AG09309 (cell line): ENCODE measurements around the gene SEC22A.

Experiments
- DNase-seq: peaks from one replicate; pipeline ENCODE4 v3.0.0-alpha.2; 2010; ENCODE audit warnings: low read depth
- H3K4me3 ChIP-seq: 2 replicates; pipeline ENCODE4 v1.5.1; 2011; ENCODE audit warnings: mild to moderate bottlenecking, low read depth, low read length, moderate library complexity; ENCODE audit not compliant: control insufficient read depth
- TF ChIP-seq, protein P1 (sequence below): IDR thresholded peaks from 2 replicates; pipeline ENCODE4 v1.5.1; 2011; ENCODE audit warnings: mild to moderate bottlenecking, low read depth, low read length, inconsistent platforms; ENCODE audit not compliant: insufficient read depth, control insufficient read depth; ENCODE audit errors: missing control alignments

Gene SEC22A

DNA sequence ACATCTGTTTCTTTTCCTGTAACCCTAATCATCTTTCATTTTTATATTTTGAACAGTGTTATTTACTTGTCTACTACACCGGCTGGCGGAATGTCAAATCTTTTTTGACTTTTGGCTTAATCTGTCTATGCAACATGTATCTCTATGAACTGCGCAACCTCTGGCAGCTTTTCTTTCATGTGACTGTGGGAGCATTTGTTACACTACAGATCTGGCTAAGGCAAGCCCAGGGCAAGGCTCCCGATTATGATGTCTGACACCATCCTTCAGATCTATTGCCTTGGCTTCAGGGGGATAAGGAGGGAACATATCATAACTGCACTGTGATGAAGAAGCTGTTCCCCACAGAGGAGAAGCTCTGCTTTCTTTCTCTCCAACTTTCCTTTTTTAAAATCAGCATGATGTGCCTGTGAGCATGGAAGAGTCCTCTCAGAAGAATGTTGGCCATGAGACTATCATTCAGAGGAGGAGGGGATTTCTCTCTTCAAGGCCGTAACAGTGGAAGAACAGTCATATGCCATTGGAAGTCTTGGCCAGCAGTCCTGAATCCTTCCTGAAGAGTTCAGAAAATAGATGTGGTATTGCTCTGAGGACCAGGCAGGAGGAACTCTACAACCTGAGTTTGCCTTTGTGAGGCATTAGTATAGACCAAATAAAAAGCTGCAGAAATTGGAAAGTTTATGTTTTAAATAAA is 69.9 kb downstream of the SEC22A start:
- no peak overlapping the region for H3K4me3 ChIP-seq
- no peak for DNase-seq
- TF ChIP-seq, protein P1, sequence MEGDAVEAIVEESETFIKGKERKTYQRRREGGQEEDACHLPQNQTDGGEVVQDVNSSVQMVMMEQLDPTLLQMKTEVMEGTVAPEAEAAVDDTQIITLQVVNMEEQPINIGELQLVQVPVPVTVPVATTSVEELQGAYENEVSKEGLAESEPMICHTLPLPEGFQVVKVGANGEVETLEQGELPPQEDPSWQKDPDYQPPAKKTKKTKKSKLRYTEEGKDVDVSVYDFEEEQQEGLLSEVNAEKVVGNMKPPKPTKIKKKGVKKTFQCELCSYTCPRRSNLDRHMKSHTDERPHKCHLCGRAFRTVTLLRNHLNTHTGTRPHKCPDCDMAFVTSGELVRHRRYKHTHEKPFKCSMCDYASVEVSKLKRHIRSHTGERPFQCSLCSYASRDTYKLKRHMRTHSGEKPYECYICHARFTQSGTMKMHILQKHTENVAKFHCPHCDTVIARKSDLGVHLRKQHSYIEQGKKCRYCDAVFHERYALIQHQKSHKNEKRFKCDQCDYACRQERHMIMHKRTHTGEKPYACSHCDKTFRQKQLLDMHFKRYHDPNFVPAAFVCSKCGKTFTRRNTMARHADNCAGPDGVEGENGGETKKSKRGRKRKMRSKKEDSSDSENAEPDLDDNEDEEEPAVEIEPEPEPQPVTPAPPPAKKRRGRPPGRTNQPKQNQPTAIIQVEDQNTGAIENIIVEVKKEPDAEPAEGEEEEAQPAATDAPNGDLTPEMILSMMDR = no peak

GRCh38 chr3:123272547-123272946 is 70.8 kb downstream of the SEC22A start:
- TF ChIP-seq, protein P1 = no peak
- no peak overlapping the region for H3K4me3 ChIP-seq
- DNase-seq = no peak

- TF ChIP-seq, protein P1 = no peak
- H3K4me3 ChIP-seq = no peak overlapping the region
- DNase-seq = no peak
These were observed 73.9 kb downstream of the SEC22A start for GRCh38 chr3:123275691-123276090.

DNA sequence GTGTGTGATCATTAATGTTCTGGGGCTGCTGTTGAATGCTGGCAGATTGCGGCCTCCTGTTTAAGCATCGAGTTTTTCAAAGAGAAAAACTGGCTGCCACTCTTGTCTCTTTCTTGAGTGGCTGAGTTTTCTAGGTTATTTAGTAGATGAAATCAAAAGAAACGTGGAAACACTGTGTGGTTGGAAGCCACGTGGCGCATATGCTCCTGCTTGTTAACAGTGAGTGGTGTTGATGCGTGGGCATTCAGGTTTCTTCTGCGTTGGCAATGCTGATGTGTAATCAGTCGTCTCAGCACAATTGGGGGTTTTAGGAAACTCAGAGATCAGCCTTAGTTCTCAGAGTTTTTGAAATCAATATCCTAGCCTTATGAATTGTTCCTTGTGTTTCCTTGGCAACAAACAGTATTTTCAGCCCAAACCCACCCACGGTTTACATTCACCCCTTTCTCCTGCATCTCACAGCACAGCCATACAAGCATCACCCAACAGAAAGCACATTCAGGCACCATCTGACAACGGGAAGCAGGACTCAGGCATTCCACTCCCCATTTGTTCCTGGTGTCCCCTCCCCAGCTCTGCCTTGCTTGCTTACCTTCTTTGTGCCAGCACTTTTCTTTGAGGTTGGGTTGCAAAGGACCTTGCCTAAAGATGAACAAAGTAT is 74.7 kb downstream of the SEC22A start:
- TF ChIP-seq, protein P1 = no peak
- DNase-seq = no peak

GRCh38 chr3:123277106-123277505 is 75.4 kb downstream of the SEC22A start:
- TF ChIP-seq, protein P1 = no peak
- no peak for DNase-seq
- H3K4me3 ChIP-seq = no peak overlapping the region

More for the DNA sequence above, 74.7 kb downstream of the SEC22A start:
- H3K4me3 ChIP-seq = no peak overlapping the region

- no peak for DNase-seq
These were observed 76.7 kb downstream of the SEC22A start for GRCh38 chr3:123278446-123278845.

More at GRCh38 chr3:123278446-123278845, 76.7 kb downstream of the SEC22A start:
- H3K4me3 ChIP-seq = no peak overlapping the region
- TF ChIP-seq, protein P1 = no peak
